H1 (cell line): ENCODE results near the gene CMIP. TPM values are rescaled to one million over a fixed set of nuclear protein-coding genes. Genes with fewer than 3 reads are reported as not detected.
A peak's percentile ranks its signal among the peaks of the same experiment; 100 is the strongest.

Source experiments
- CTCF ChIA-PET: fragments of 300-600 bp; sonication (Branson Sonifier 250); formaldehyde crosslinking; loops from one replicate; lab custom pipeline; 2021; ENCODE audit not compliant: partially characterized antibody; lab: Charles Lee
- POLR2A ChIA-PET: fragments of 300-600 bp; sonication (Branson Sonifier 250); formaldehyde crosslinking; loops from one replicate; lab custom pipeline; 2021; ENCODE audit warnings: inconsistent platforms; ENCODE audit not compliant: partially characterized antibody; lab: Charles Lee
- DNase-seq, 2 experiments: peaks; one replicate each; pipeline versions ENCODE4 v3.0.0 to v3.0.0-alpha.2; 2010 to 2022; ENCODE audit warnings: low spot score in 2 of 2, low read depth in 1 of 2, mixed read lengths in 1 of 2
- FAIRE-seq: peaks from 2 replicates; lab custom pipeline; 2011; peaks lifted over from hg19 to GRCh38; lab: Jason Lieb, UNC
- H2AFZ ChIP-seq: 2 replicates; pipeline ENCODE4 v1.8.1; 2012; ENCODE audit warnings: low read length, inconsistent platforms
- H2AK5ac ChIP-seq: 2 replicates; pipeline ENCODE4 v1.6.1; 2013; ENCODE audit warnings: low read depth, low read length
- H2BK120ac ChIP-seq: replicated peaks from 2 replicates; pipeline ENCODE3; 2013; ENCODE audit warnings: low read depth, low read length, inconsistent platforms
- H2BK12ac ChIP-seq: 2 replicates; pipeline ENCODE4 v1.6.1; 2013; ENCODE audit warnings: low read depth, low read length
- H2BK15ac ChIP-seq: 2 replicates; pipeline ENCODE4 v1.6.1; 2013; ENCODE audit warnings: low read length
- H2BK20ac ChIP-seq: 2 replicates; pipeline ENCODE4 v1.6.1; 2013; ENCODE audit warnings: low read length
- H2BK5ac ChIP-seq: 2 replicates; pipeline ENCODE4 v1.6.1; 2013; ENCODE audit warnings: low read depth, low read length
- H3K14ac ChIP-seq: 2 replicates; pipeline ENCODE4 v1.6.1; 2013; ENCODE audit warnings: inconsistent platforms; ENCODE audit not compliant: insufficient read length
- H3K18ac ChIP-seq: 2 replicates; pipeline ENCODE4 v1.6.1; 2013; ENCODE audit warnings: low read length; ENCODE audit errors: extremely low read depth
- H3K23ac ChIP-seq: 2 replicates; pipeline ENCODE4 v1.6.1; 2013; ENCODE audit warnings: inconsistent platforms; ENCODE audit not compliant: insufficient read length
- H3K23me2 ChIP-seq: 2 replicates; pipeline ENCODE4 v1.6.1; 2013; ENCODE audit warnings: low read depth, low read length
- H3K27ac ChIP-seq: 2 replicates; pipeline ENCODE4 v1.6.1; 2011; ENCODE audit warnings: low read depth, low read length, inconsistent platforms
- H3K27me3 ChIP-seq, 4 experiments: replicated peaks in 1 of 4; 1 replicate in 1 of 4; 2 replicates in 3 of 4; pipeline versions ENCODE4 v1.6.1 to v1.8.1; 2011 to 2013; ENCODE audit warnings: low read length in 3 of 4, mild to moderate bottlenecking in 3 of 4, inconsistent platforms in 2 of 4, mixed read lengths in 2 of 4, moderate library complexity in 1 of 4; ENCODE audit not compliant: control insufficient read depth in 3 of 4, insufficient read depth in 3 of 4; ENCODE audit errors: extremely low read depth in 1 of 4
- H3K36me3 ChIP-seq, 4 experiments: 2 replicates each; pipeline versions ENCODE4 v1.6.1 to v1.8.1; 2011 to 2013; ENCODE audit warnings: mild to moderate bottlenecking in 4 of 4, low read length in 3 of 4, moderate library complexity in 2 of 4, control low read depth in 1 of 4, inconsistent platforms in 1 of 4; ENCODE audit not compliant: insufficient read depth in 4 of 4, control insufficient read depth in 2 of 4
- H3K4ac ChIP-seq: replicated peaks from 2 replicates; pipeline ENCODE3; 2013; ENCODE audit warnings: low read length, low read depth, mixed read lengths, inconsistent platforms; ENCODE audit not compliant: insufficient read length
- H3K4me1 ChIP-seq, 4 experiments: replicated peaks in 1 of 4; 1 replicate in 1 of 4; 2 replicates in 3 of 4; pipeline versions ENCODE4 v1.6.1 to v1.8.1; 2011 to 2013; ENCODE audit warnings: low read length in 3 of 4, inconsistent platforms in 2 of 4, mixed read lengths in 1 of 4; ENCODE audit not compliant: insufficient read depth in 4 of 4, control insufficient read depth in 3 of 4
- H3K4me2 ChIP-seq, 2 experiments: 2 replicates each; pipeline versions ENCODE4 v1.6.1 to v1.8.1; 2011 to 2013; ENCODE audit warnings: low read depth in 2 of 2, low read length in 2 of 2, control low read depth in 1 of 2, inconsistent platforms in 1 of 2, mild to moderate bottlenecking in 1 of 2; ENCODE audit not compliant: insufficient read depth in 1 of 2
- H3K4me3 ChIP-seq, 4 experiments: fragments of 200-600, 300-600 bp in 1 of 4; sonication (generic), shearing (Covaris generic), sonication (Bioruptor Twin) in 1 of 4; 2 replicates each; pipeline versions ENCODE4 v1.5.1 to v1.8.1; 2011 to 2016; ENCODE audit warnings: low read length in 4 of 4, low read depth in 3 of 4, control low read depth in 2 of 4, inconsistent platforms in 2 of 4, mild to moderate bottlenecking in 2 of 4, mixed read lengths in 1 of 4, moderate library complexity in 1 of 4; ENCODE audit not compliant: insufficient read depth in 2 of 4; ENCODE audit errors: extremely low read depth in 1 of 4
- H3K56ac ChIP-seq: replicated peaks from 2 replicates; pipeline ENCODE3; 2013; ENCODE audit warnings: low read depth, mild to moderate bottlenecking, mixed read lengths, low read length, inconsistent platforms; ENCODE audit not compliant: insufficient read length
- H3K79me1 ChIP-seq: 2 replicates; pipeline ENCODE4 v1.6.1; 2013; ENCODE audit warnings: low read depth, low read length, control low read depth
- H3K79me2 ChIP-seq, 2 experiments: 2 replicates each; pipeline versions ENCODE4 v1.6.1 to v1.8.1; 2012 to 2013; ENCODE audit warnings: low read length in 2 of 2, mild to moderate bottlenecking in 2 of 2, inconsistent platforms in 1 of 2; ENCODE audit not compliant: insufficient read depth in 2 of 2, control insufficient read depth in 1 of 2
- H3K9ac ChIP-seq, 4 experiments: replicated peaks in 1 of 4; 1 replicate in 1 of 4; 2 replicates in 3 of 4; pipeline versions ENCODE4 v1.6.1 to v1.8.1; 2011 to 2013; ENCODE audit warnings: low read depth in 3 of 4, low read length in 3 of 4, control low read depth in 2 of 4, mild to moderate bottlenecking in 2 of 4, moderate library complexity in 2 of 4, inconsistent platforms in 1 of 4; ENCODE audit errors: extremely low read depth in 1 of 4
- H3K9me3 ChIP-seq, 2 experiments: 2 replicates each; pipeline versions ENCODE4 v1.6.1 to v1.8.1; 2012 to 2013; ENCODE audit warnings: mild to moderate bottlenecking in 2 of 2, moderate library complexity in 2 of 2, control low read depth in 1 of 2, inconsistent platforms in 1 of 2, low read depth in 1 of 2, low read length in 1 of 2, mixed read lengths in 1 of 2; ENCODE audit not compliant: insufficient read depth in 2 of 2
- H4K20me1 ChIP-seq, 2 experiments: replicated peaks in 1 of 2; 2 replicates each; pipeline versions ENCODE3 to v1.8.1; 2011 to 2013; ENCODE audit warnings: inconsistent platforms in 2 of 2, low read length in 2 of 2, mild to moderate bottlenecking in 1 of 2; ENCODE audit not compliant: insufficient read depth in 2 of 2, control insufficient read depth in 1 of 2
- H4K5ac ChIP-seq: 2 replicates; pipeline ENCODE4 v1.6.1; 2013; ENCODE audit warnings: low read length, low read depth, mixed read lengths, inconsistent platforms; ENCODE audit not compliant: insufficient read length
- H4K8ac ChIP-seq: 2 replicates; pipeline ENCODE4 v1.8.0; 2013; ENCODE audit warnings: mild to moderate bottlenecking, moderate library complexity, low read length, inconsistent platforms; ENCODE audit not compliant: insufficient read depth; ENCODE audit errors: extremely low read depth
- H4K91ac ChIP-seq: replicated peaks from 2 replicates; pipeline ENCODE3; 2013; ENCODE audit warnings: low read length, mixed read lengths, inconsistent platforms; ENCODE audit not compliant: insufficient read length
- ASH2L ChIP-seq: fragments of 200-600, 300-600 bp; sonication (generic); IDR thresholded peaks from one replicate; pipeline ENCODE4 v1.7.1; 2017; ENCODE audit warnings: low read length
- CEBPB ChIP-seq: IDR thresholded peaks from 2 replicates; pipeline ENCODE4 v1.6.1; 2012; ENCODE audit warnings: low read depth, low read length
- CHD1 ChIP-seq: IDR thresholded peaks from 2 replicates; pipeline ENCODE4 v1.6.1; 2012; ENCODE audit warnings: low read depth, low read length, improper control_type of control experiment
- FOSL1 ChIP-seq: IDR thresholded peaks from 2 replicates; pipeline ENCODE4 v1.6.1; 2011; ENCODE audit warnings: mild to moderate bottlenecking, low read depth, low read length, moderate library complexity; ENCODE audit not compliant: insufficient read depth
- JUND ChIP-seq: IDR thresholded peaks from 2 replicates; pipeline ENCODE4 v1.6.1; 2011; ENCODE audit warnings: mild to moderate bottlenecking, improper control_type of control experiment, low read length
- KDM4A ChIP-seq: IDR thresholded peaks from one replicate; pipeline ENCODE4 v1.7.1; 2012; ENCODE audit warnings: low read depth, mild to moderate bottlenecking, moderate library complexity, low read length, inconsistent platforms; ENCODE audit not compliant: severe bottlenecking
- MAFK ChIP-seq: IDR thresholded peaks from 2 replicates; pipeline ENCODE4 v1.6.1; 2012; ENCODE audit warnings: low read depth, mild to moderate bottlenecking, improper control_type of control experiment, low read length
- NRF1 ChIP-seq: IDR thresholded peaks from 2 replicates; pipeline ENCODE4 v1.6.1; 2011; ENCODE audit warnings: mild to moderate bottlenecking, low read depth, low read length, improper control_type of control experiment
- RBBP5 ChIP-seq: IDR thresholded peaks from 2 replicates; pipeline ENCODE4 v1.7.1; 2012; ENCODE audit warnings: low read depth, mild to moderate bottlenecking, inconsistent platforms, low read length, moderate library complexity, borderline replicate concordance
- TAF7 ChIP-seq: optimal IDR thresholded peaks from 2 replicates; pipeline ENCODE3; 2011; ENCODE audit warnings: low read depth, mild to moderate bottlenecking, inconsistent platforms, low read length, moderate library complexity, borderline replicate concordance
- USF2 ChIP-seq: IDR thresholded peaks from 2 replicates; pipeline ENCODE4 v1.6.1; 2011; ENCODE audit warnings: low read length, improper control_type of control experiment
- whole genome bisulfite sequencing, 2 experiments: shearing (Covaris generic) in 1 of 2; methylation state at CpG; one replicate each; pipeline versions ENCODE4 v1.1.6 to v1.1.7; 2013 to 2015; ENCODE audit warnings: low lambda C conversion rate in 2 of 2, mixed read lengths in 2 of 2, inconsistent platforms in 1 of 2, low coverage in 1 of 2, missing lambda C conversion rate in 1 of 2; ENCODE audit not compliant: insufficient replicate concordance in 2 of 2, insufficient coverage in 1 of 2, insufficient read length in 1 of 2; ENCODE audit errors: extremely low coverage in 1 of 2, missing lambda C conversion rate in 1 of 2; 5-methylcytosine and 5-hydroxymethylcytosine counted together
- polyA plus RNA-seq, 7 experiments: library from polyadenylated mRNA; depleted of rRNA in 3 of 7; stranded (reverse) in 5 of 7; unstranded in 2 of 7; fragments of >200 nt in 5 of 7; fragments of 200-250 nt in 2 of 7; gene quantifications; 1 replicate in 5 of 7; 2 replicates in 1 of 7; 4 replicates in 1 of 7; pipeline versions ENCODE4 v1.2.1 to v1.2.3, GENCODE V29; 2011 to 2013; ENCODE audit warnings: missing spikeins in 2 of 7, mixed read lengths in 2 of 7
- total RNA-seq: library from RNA; stranded (reverse); fragmentation: NEBNext Ultra II Directional; extraction: Animal tissue kit (Norgen Biotek cat#: 25700); gene quantifications from 2 replicates; pipeline ENCODE4 v1.2.1, GENCODE V29; 2021

The CMIP gene
- total and polyA plus RNA-seq, 2 of the 8 experiments (the other 6 are each of a cell fraction or from before 2014, with no cell fraction given), result 7.9 to 53.2 TPM

GRCh38 chr16:81715358-81716196 lies 271.0 kb downstream of the CMIP start:
- FAIRE-seq, result no peak
- 79% methylated on average over 8 of the region's 11 CpGs; no CpG with 5 or more reads in 1 of the 2 experiments for WGBS, 2 experiments
- no peak for TF ChIP-seq MAFK
- TF ChIP-seq KDM4A, result no peak
- TF ChIP-seq USF2, result no peak
- no peak for TF ChIP-seq RBBP5
- TF ChIP-seq TAF7, result no peak
- TF ChIP-seq CHD1, result no peak
- TF ChIP-seq NRF1, result no peak
- TF ChIP-seq ASH2L, result no peak
- TF ChIP-seq FOSL1, result no peak
- no peak for TF ChIP-seq JUND
- TF ChIP-seq CEBPB, result no peak

More at GRCh38 chr16:81715358-81716196, 271.0 kb downstream of the CMIP start:
- Histone ChIP-seq H3K4me2 (peak overlapping the region in 1 of 2 experiments; percentile 31; a peak in 1 of 4 replicates), H3K9me3 (no peaks in the 10 kb centered on the region), H4K20me1 (no peaks in the 10 kb centered on the region), H3K4ac (no peak overlapping the region), H3K36me3 (no peaks in the 10 kb centered on the region), H3K9ac (no peak overlapping the region), H4K5ac (no peak overlapping the region), H3K27me3 (0 out of 7 replicates have a peak, but pooled peaks cover 0 to 2% (median 0%) of the 10 kb centered on the region in 4 experiments), H2BK15ac (no peak overlapping the region), H3K79me2 (no peaks in the 10 kb centered on the region), H3K18ac (no peak overlapping the region), H4K91ac (peak overlapping the region; percentile 1), H2BK20ac (no peak overlapping the region), H3K27ac (no peak overlapping the region), H3K23ac (no peak overlapping the region), H2BK12ac (no peak overlapping the region), H3K14ac (no peak overlapping the region), H4K8ac (no peak overlapping the region), H3K56ac (no peak overlapping the region), H3K23me2 (no peaks in the 10 kb centered on the region), H2AFZ (no peak overlapping the region), H3K79me1 (no peaks in the 10 kb centered on the region), H3K4me3 (no peak overlapping the region), H2BK5ac (no peak overlapping the region), H3K4me1 (peaks cover 0 to 36% (median 23%) of the 10 kb centered on the region in 4 experiments; a peak in 6 of 7 replicates), H2BK120ac (no peak overlapping the region), H2AK5ac (no peak overlapping the region)
- CTCF ChIA-PET, result interaction anchor here (0.6 to 5.9 kb wide), 8 partner anchors 8 to 459 kb away, joined by 3 to 48 read pairs (median 6); no protein-coding TSS in a partner anchor
- POLR2A ChIA-PET, result interaction anchor here (1.6 kb wide), 1 partner anchor 14 kb away, joined by 6 read pairs; no protein-coding TSS in a partner anchor
- DNase-seq, result no peak
